GM12801 (cell line): ENCODE data around the gene PROSER3.

ENCODE experiments used
- CTCF ChIP-seq: IDR thresholded peaks from one replicate; pipeline ENCODE4 v1.5.1; 2011; ENCODE audit warnings: control low read depth; ENCODE audit not compliant: insufficient read length; ENCODE audit errors: extremely low read depth

PROSER3 gene

GRCh38 chr19:35785339-35785627 is 27.3 kb downstream of the PROSER3 start:
- no peak for TF ChIP-seq CTCF

- TF ChIP-seq CTCF, result no peak
These were observed 28.6 kb downstream of the PROSER3 start for GRCh38 chr19:35786299-35787160.

- TF ChIP-seq CTCF, result no peak
These were observed 29.3 kb downstream of the PROSER3 start for GRCh38 chr19:35787227-35787799.

GRCh38 chr19:35788205-35788960 is 30.4 kb downstream of the PROSER3 start:
- no peak for TF ChIP-seq CTCF

GRCh38 chr19:35789195-35789977 is 31.4 kb downstream of the PROSER3 start:
- TF ChIP-seq CTCF, result no peak

- no peak for TF ChIP-seq CTCF
These were observed 32.3 kb downstream of the PROSER3 start for GRCh38 chr19:35789978-35790944.
